Measurements from ENCODE around the gene BATF.
A peak's percentile ranks its signal among the peaks of the same experiment; 100 is the strongest.
"Not testable (repeated sequence)": the region's sequence is repeated elsewhere in the genome, so short reads cannot be mapped to it uniquely, and the experiment has no call there.

BATF gene

GRCh38 chr14:75522224-75522982 is at the start of gene BATF:
Gene BATF (plus strand): TSS chr14:75522469. CDS start chr14:75522683, 214 bp downstream.
- no peak for DNase-seq (ENCODE audit: low read depth, low spot score)

GRCh38 chr14:75474127-75474526 is 48.1 kb upstream of the BATF start:
- not testable (repeated sequence) for DNase-seq (ENCODE audit: low read depth, low spot score)

GRCh38 chr14:75476274-75476995 is 45.8 kb upstream of the BATF start:
- DNase-seq (ENCODE audit: low read depth, low spot score): peak; percentile 45

- DNase-seq (ENCODE audit: low read depth, low spot score): no peak
Measured at GRCh38 chr14:75477881-75478280, 44.4 kb upstream of the BATF start.

- DNase-seq (ENCODE audit: low read depth, low spot score): no peak
Measured at GRCh38 chr14:75479770-75480600, 42.3 kb upstream of the BATF start.

- DNase-seq (ENCODE audit: low read depth, low spot score): no peak
Measured at GRCh38 chr14:75482366-75482765, 39.9 kb upstream of the BATF start.

GRCh38 chr14:75484711-75485429 is 37.4 kb upstream of the BATF start:
- no peak for DNase-seq (ENCODE audit: low read depth, low spot score)

GRCh38 chr14:75486318-75486717 is 36.0 kb upstream of the BATF start:
- no peak for DNase-seq (ENCODE audit: low read depth, low spot score)

GRCh38 chr14:75487155-75487671 is 35.1 kb upstream of the BATF start:
- no peak for DNase-seq (ENCODE audit: low read depth, low spot score)

- no peak for DNase-seq (ENCODE audit: low read depth, low spot score)
Measured at GRCh38 chr14:75489480-75489837, 32.8 kb upstream of the BATF start.

GRCh38 chr14:75491376-75491978 is 30.8 kb upstream of the BATF start:
- no peak for DNase-seq (ENCODE audit: low read depth, low spot score)

- no peak for DNase-seq (ENCODE audit: low read depth, low spot score)
Measured at GRCh38 chr14:75492832-75493591, 29.3 kb upstream of the BATF start.

- no peak for DNase-seq (ENCODE audit: low read depth, low spot score)
Measured at GRCh38 chr14:75493592-75494087, 28.6 kb upstream of the BATF start.

GRCh38 chr14:75494896-75495295 is 27.4 kb upstream of the BATF start:
- no peak for DNase-seq (ENCODE audit: low read depth, low spot score)

- no peak for DNase-seq (ENCODE audit: low read depth, low spot score)
Measured at GRCh38 chr14:75495399-75495798, 26.9 kb upstream of the BATF start.

GRCh38 chr14:75495882-75496281 is 26.4 kb upstream of the BATF start:
- no peak for DNase-seq (ENCODE audit: low read depth, low spot score)

- DNase-seq (ENCODE audit: low read depth, low spot score): no peak
Measured at GRCh38 chr14:75496755-75497154, 25.5 kb upstream of the BATF start.

GRCh38 chr14:75497191-75497590 is 25.1 kb upstream of the BATF start:
- no peak for DNase-seq (ENCODE audit: low read depth, low spot score)

- no peak for DNase-seq (ENCODE audit: low read depth, low spot score)
Measured at GRCh38 chr14:75497701-75498100, 24.6 kb upstream of the BATF start.

Measured in astrocyte of the hippocampus (primary cell).